HUDEP-2 (cell line): Measurements from ENCODE around the gene KIFC3.
"Not testable (repeated sequence)": the region's sequence is repeated elsewhere in the genome, so short reads cannot be mapped to it uniquely, and the experiment has no call there.

Source experiments
- DNase-seq, 76 experiments: peaks; one replicate each; lab custom pipeline; 2025; ENCODE audit not compliant: unreplicated experiment in 76 of 76; lab: John Stamatoyannopoulos, UW

The KIFC3 gene

DNA sequence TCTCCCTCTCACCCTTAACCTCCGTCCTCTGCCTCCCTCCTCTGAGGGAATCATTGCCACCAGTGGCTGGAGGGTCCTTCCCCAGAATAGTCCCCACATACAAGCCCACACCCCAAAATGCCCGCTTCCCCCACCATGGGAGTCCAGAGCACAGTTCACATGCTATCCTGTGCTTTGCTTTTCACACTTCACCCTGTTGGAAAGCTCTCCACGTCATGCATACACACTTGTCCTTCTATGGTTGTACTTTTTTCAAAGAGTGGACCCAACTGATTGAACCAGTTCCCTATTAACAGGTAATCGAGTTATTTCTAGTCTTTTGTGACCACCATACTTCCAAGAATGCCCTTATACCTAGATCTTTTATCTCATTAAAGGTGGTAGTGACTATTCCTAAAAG, 23.8 kb upstream of the KIFC3 start:
- no peak for DNase-seq

GRCh38 chr16:57825298-57826044, 23.2 kb upstream of the KIFC3 start:
- no peak for DNase-seq

DNA sequence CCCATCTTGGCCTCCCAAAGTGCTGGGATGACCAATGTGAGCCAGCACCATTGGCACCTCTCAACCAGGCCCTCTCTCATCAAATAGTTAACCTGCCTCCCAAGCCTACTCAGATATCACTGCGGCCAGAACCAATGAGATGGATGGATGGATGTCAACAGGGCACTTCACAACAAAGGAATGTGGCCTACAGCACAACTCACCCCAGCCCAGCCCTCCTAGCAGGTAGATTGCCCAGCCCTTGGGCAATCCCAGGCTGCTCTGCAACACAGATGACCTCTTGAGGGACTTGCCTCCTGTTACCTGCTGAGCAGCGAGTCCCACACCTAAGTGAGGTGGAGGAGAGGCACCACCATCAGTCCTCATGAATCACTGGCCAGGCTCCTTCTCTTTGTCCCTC, 22.6 kb upstream of the KIFC3 start:
- no peak for DNase-seq

GRCh38 chr16:57823836-57824235, 21.5 kb upstream of the KIFC3 start:
- no peak for DNase-seq

DNA sequence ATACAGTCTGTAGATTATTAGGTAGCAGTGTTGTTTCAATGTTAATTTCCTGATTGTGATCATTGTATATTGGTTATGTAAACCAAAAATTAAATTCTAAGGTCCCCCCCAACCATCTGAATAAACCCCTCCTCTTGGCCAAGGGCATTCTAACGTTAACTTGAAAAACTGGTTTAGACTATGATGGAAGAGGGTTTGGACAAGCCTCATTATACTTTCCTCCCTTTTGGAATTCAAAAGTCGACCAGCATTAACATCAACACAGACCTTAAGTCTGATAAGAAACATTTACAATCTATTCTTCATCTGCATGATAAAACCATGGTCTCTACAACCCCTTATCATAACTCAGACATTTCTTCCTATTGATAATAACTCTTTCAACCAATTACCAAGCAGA, 20.6 kb upstream of the KIFC3 start:
- no peak for DNase-seq

DNA sequence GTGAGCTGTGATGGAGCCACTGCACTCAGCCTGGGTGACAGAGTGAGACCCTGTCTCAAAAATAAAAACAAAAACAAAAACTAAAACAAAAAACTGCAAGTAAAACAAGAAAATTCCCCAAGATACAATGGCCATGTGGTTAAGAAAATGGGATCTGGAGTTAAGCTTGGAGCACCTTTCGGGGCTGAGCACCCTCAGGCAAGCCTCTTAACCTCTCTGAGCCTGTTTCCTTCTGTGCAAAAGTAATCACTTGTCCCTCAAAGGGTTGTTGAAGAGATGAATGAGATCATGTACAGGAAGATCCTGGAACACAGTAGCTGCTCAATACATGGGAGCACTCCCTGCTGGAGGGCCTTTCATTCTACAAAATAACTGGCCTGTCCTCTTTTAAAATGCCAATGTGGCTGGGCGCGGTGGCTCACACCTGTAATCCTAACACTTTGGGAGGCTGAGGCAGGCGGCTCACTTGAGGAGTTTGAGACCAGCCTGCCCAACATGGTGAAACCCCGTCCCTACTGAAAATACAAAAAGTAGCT, 19.8 kb upstream of the KIFC3 start:
- no peak for DNase-seq

DNA sequence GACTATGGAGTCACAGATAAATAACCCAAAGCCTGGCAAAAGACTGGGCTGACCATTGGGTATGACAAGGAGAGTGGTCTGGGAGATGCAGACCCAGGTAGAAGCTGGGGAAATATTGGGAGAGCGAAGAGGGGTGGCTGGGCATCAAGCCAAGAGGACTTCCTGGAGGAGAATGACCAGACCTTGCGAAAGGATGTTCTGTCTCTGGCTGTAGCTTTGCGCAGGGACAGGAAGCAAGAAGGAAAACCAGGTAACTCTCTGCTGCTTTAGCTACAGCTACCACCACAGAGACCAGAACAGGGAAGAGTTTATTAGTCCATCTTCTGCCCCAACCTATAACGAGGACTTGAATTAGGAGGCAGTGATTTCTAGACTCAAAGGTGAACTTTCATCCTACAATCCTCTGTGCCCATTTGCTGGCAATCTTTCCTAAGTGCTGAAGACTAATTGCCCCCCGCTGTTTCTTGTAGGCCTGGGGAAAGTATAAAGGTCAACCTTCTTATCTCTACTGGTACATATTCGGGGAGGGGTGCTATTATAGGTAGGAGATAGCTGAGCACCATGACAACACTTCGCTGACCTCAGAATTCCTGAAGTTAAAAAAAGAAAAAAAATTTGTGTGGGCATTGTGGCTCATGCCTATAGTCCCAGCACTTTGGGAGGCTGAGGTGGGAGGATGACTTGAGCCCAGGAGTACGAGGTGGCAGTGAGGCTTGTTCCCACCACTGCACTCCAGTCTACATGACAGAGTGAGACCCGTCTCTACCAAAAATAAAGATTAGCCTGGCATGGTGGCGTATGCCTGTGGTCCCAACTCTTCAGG, 19.1 kb upstream of the KIFC3 start:
- DNase-seq: no peak

GRCh38 chr16:57818377-57819064, 16.2 kb upstream of the KIFC3 start:
- no peak for DNase-seq

DNA sequence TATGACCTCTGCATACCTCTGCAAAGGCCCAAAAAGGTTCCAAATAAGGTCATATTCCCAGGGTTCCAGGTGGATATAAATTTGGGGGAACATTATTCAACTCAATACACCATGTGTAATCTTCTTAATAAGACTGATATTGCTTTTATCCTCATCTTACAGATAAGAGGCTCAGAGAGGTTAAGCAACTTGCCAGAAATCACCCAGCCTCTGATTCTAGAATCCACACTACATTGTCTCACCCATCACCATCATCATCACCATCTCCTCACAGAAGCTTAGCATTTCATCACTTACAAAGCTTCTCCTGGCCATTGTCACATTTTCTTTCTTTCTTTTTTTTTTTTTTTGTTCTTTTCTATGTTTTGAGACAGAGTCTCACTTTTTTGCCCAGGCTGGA, 15.4 kb upstream of the KIFC3 start:
- DNase-seq: no peak

GRCh38 chr16:57815987-57816745, 13.9 kb upstream of the KIFC3 start:
- DNase-seq: peak in 7 of 76 experiments; percentile 4 to 27 (median 13)

DNA sequence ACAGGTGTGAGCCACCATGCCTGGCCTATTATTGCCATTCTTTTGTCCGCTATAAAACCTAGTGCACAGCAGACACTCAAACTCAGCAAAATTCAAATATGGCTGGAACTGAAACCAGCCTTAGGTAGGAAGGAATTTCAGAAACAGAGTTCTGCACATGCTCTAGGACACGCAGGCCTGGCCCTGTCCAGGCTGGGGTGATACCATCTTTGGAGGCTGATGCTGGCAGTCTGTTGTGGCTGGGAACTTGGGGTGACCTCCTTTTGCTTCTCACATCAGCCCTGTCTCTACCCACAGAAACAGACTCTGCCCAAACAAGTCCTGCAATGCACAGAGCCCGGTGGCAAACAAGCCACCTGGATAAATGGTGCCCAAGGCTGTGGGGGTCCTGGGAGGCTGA, 12.6 kb upstream of the KIFC3 start:
- no peak for DNase-seq

- no peak for DNase-seq
Observed at GRCh38 chr16:57813466-57813865, 11.2 kb upstream of the KIFC3 start.

GRCh38 chr16:57811340-57811739, 9.0 kb upstream of the KIFC3 start:
- not testable (repeated sequence) for DNase-seq

GRCh38 chr16:57810197-57811031, 8.1 kb upstream of the KIFC3 start:
- peak in 73 of 76 experiments; percentile 39 to 92 (median 77) for DNase-seq

DNA sequence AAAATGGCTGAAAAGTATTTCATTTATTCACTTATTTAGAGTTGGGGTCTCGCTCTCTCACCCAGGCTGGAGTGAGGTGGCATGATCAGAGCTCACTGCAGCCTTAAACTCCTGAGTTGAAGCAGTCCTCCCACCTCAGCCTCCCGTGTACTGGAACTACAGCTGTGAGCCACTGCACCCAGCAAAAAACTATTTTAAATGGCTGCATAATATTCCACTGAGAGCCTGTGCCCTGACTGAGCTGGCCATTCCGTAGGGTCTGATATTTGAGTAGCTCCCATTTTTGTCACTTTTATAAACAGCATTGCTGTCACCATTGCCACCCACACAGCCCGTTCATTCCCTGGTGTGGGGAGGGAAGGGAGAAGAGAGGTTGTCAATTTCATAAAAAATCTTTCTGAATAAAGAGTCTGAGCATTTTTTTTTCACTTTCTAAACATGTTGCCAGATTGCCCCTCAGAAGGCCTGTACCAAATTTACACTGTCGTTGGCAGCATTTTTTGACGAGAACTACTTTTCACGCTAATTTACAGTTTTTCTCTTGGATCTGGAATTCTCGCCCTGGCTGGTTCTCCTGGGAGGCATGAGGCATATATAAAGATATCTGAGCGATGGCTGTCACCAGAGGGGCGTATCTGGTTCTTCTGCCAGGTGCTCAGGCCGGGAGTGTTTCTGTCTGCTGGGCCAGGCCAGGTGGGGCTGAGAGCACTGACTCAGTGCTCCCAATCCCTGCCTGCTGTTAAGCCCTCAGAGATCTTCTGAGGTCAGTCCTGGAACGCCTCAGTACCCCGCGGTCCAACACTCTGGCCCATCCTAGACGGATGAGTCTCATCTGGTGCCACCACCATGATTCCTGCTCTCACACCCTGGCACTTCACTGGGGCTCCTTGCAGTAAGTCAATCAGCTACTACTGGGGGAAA, 7.2 kb upstream of the KIFC3 start:
- DNase-seq: no peak

DNA sequence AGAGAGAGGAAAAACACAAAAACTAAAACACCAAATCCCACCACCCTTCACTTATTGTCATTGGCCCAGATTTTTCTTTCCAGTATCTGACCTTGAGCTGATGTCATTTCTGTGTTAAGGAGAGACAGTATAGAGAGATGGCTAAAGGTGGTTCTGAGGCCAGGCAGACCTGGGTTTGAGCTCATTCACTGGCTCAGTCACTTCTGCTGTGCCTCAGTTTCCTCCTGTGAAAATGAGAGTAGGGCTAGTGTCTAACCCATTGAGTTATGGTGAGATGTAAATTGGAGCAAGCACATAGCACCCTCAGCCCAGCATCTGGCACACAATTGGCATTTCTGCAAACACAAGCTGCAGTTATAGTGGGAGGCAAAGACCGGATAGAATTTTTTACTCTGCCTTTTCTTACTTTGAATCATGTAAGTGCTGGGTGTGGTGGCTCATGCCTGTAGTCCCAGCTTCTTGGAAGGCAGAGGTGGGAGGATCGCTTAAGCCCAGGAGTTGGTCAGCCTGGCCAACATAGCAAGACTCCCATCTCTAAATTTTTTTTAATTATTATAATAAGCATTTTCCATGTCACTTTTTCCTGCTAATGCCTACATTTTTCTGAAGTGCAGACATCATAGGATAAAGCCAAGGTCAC, 6.4 kb upstream of the KIFC3 start:
- DNase-seq: no peak

DNA sequence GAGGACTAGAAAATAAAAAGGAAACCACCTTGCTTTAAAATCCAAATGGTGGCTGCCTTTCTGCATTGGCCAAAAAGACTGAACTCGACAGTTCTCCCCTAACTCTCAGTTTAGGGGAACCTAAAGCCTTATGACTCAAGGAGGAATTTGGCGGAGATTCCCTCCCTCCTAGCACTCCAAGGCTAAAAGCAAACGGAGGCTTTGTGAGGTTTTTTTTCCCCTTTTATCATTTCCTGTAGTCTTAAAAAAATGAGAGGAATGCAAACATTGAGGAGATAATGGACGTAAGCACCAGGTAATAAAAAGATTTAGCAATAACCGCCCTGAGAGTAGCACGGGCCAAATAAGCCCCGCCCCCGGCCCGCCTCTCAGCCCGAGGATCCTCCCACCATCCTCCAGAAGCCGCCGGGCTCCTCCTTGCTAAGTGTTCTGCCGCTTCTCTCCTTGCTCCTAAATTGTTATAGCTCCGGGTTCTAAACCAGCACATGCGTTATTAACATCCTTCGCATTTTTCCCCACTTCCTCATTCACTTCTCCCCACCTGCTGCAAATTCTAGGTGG, 5.8 kb upstream of the KIFC3 start:
- DNase-seq: peak in 55 of 76 experiments; percentile 4 to 72 (median 46)
